Pancreas (tissue), 10 donors: ENCODE results near the gene PRTFDC1. TPM values are rescaled to one million over a fixed set of nuclear protein-coding genes. Genes with fewer than 3 reads are reported as not detected.
"Not testable (repeated sequence)": the region's sequence is repeated elsewhere in the genome, so short reads cannot be mapped to it uniquely, and the experiment has no call there.

Experiments
- ATAC-seq, 4 donors: fragments of 200-7000 bp; cut with Tn5 transposase; one replicate each; pipeline versions ENCODE4 v1.8.0 to v1.9.1; 2020; ENCODE audit warnings: mild to moderate bottlenecking in 4 of 4, moderate library complexity in 4 of 4
- DNase-seq, 6 donors: peaks; one replicate each; pipeline ENCODE4 v3.0.0-alpha.2; 2020
- FAIRE-seq: peaks from 2 replicates; lab custom pipeline; 2012; peaks lifted over from hg19 to GRCh38; lab: Jason Lieb, UNC
- H3K27ac ChIP-seq, 4 donors: fragments of 200-600 bp; sonication (generic); 1 replicate in 3 of 4; 2 replicates in 1 of 4; pipeline versions ENCODE4 v1.5.0 to v1.8.0; 2020
- H3K27me3 ChIP-seq, 4 donors: fragments of 200-600 bp; one replicate each; pipeline ENCODE4 v1.8.0; 2021
- H3K36me3 ChIP-seq, 3 donors: fragments of 200-600 bp; sonication (generic) in 1 of 3; one replicate each; pipeline versions ENCODE4 v1.5.0 to v1.8.0; 2020 to 2021
- H3K4me1 ChIP-seq, 3 donors: fragments of 200-600 bp; one replicate each; pipeline ENCODE4 v1.8.0; 2021
- H3K4me3 ChIP-seq, 4 donors: fragments of 200-600 bp; sonication (generic) in 2 of 4; one replicate each; pipeline versions ENCODE4 v1.5.0 to v1.8.0; 2020 to 2021
- H3K9me3 ChIP-seq, 4 donors: fragments of 200-600 bp; one replicate each; pipeline ENCODE4 v1.8.0; 2021
- WGBS, 2 donors: extraction: QIAGEN DNeasy Blood & Tissue Kit; methylation state at CpG; one replicate each; pipeline ENCODE4 v1.1.7; 2013; 5-methylcytosine and 5-hydroxymethylcytosine counted together
- intact Hi-C, 3 donors: fragments of 100-400 bp; cut with DNase I; formaldehyde crosslinking; loops; one replicate each; pipeline versions ENCODE4 v1.11.1 to v1.14.2; 2022
- polyA plus RNA-seq, 2 donors: library from polyadenylated mRNA; stranded (reverse); fragments of 200-250 nt; gene quantifications; one replicate each; pipeline ENCODE4 v1.2.3, GENCODE V29; 2013
- total RNA-seq, 6 donors: library from RNA; stranded (reverse); fragmentation: NEBNext Ultra II Directional in 4 of 6; extraction: Animal tissue kit (Norgen Biotek cat#: 25700) in 4 of 6; gene quantifications; one replicate each; pipeline versions ENCODE4 v1.2.1 to v1.2.4, GENCODE V29; 2021 to 2023
- TF ChIP-seq, protein P1 (sequence below), 4 donors: fragments of 200-600 bp; sonication (generic) in 3 of 4; IDR thresholded peaks; one replicate each; pipeline versions ENCODE4 v1.5.0 to v1.8.0; 2021; ENCODE audit warnings: antibody characterized with exemption in 4 of 4
- donor health status: healthy with polysubstance abuse.
- donor health status: DM: no; HTN: no; CAD: no; lungs with moderate emphysema.
- donor health status: DM: no; HTN: no; CAD: no.
- donor health status: control.
- donor health status: control.
- donor health status: Bipolar disorder and iron deficiency.
- donor health status: DM: yes; HTN: yes; CAD: no.
- donor health status: DM: no; HTN: no; CAD: no.
- donor health status: DM: no; HTN: no; CAD: no.
- donor health status: DM: yes; HTN: yes; CAD: no.

PRTFDC1 gene
- total and polyA plus RNA-seq, 8 donors = 1.7 to 6.1 (median 2.8) TPM

DNA sequence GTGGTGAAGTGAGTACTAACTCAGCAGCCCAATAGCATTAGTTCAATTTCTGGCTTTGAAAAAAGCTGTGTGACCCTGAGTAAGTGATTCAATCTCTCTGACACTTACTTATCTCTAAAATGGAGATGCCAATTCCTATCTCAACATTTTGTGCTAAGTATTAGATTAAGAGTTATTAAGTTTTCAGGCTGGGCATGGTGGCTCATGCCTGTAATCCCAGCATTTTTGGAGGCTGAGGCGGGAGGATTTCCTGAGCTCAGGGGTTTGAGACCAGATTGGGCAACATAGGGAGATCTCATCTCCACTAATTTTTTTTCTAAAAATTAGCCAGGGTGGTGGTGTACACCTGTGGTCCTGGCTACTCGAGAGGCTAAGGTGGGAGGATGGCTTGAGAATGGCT is 109.5 kb downstream of the PRTFDC1 start:
- TF ChIP-seq, protein P1, sequence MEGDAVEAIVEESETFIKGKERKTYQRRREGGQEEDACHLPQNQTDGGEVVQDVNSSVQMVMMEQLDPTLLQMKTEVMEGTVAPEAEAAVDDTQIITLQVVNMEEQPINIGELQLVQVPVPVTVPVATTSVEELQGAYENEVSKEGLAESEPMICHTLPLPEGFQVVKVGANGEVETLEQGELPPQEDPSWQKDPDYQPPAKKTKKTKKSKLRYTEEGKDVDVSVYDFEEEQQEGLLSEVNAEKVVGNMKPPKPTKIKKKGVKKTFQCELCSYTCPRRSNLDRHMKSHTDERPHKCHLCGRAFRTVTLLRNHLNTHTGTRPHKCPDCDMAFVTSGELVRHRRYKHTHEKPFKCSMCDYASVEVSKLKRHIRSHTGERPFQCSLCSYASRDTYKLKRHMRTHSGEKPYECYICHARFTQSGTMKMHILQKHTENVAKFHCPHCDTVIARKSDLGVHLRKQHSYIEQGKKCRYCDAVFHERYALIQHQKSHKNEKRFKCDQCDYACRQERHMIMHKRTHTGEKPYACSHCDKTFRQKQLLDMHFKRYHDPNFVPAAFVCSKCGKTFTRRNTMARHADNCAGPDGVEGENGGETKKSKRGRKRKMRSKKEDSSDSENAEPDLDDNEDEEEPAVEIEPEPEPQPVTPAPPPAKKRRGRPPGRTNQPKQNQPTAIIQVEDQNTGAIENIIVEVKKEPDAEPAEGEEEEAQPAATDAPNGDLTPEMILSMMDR (IDR thresholded peaks at IDR 0.05) = no peak
- no peaks in the 10 kb centered on the region for H3K27me3 ChIP-seq
- 59 to 70% methylated on average over 2 of the region's 2 CpGs for WGBS, 2 donors
- DNase-seq = no peak
- no peaks in the 10 kb centered on the region for H3K4me1 ChIP-seq
- FAIRE-seq = no peak
- H3K36me3 ChIP-seq = no peaks in the 10 kb centered on the region
- ATAC-seq = no peak
- H3K9me3 ChIP-seq = no peaks in the 10 kb centered on the region
- no peak overlapping the region for H3K4me3 ChIP-seq
- intact Hi-C loops = no loop called here
- no peak overlapping the region for H3K27ac ChIP-seq

DNA sequence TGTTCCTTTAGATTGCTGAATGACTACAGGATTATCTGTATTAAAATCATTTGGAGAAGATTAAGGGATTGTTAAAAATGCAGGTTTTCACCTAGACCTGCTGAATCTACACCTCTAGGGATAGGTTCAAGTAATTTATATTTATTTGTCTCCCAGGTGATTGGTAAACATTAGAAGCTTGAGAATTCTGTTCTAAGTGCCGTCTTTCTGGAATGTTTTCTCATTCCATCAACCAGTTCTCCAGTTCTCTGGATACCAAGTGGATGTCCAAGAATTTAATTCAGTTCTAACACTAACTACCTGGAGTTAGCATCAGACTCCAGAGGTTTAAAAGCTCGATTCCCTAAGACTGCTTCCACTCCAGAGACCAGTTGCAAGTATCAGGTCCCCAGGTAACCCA is 110.9 kb downstream of the PRTFDC1 start:
- DNase-seq (no peak), FAIRE-seq (no peak), ATAC-seq (no peak)
- WGBS, 2 donors = 74 to 75% methylated on average over 2 of the region's 2 CpGs
- Histone ChIP-seq H3K4me1 (no peaks in the 10 kb centered on the region), H3K4me3 (no peak overlapping the region), H3K36me3 (no peaks in the 10 kb centered on the region), H3K9me3 (no peaks in the 10 kb centered on the region), H3K27ac (no peak overlapping the region), H3K27me3 (no peaks in the 10 kb centered on the region)
- intact Hi-C loops = no loop called here
- TF ChIP-seq, protein P1 (IDR thresholded peaks at IDR 0.05) = no peak

DNA sequence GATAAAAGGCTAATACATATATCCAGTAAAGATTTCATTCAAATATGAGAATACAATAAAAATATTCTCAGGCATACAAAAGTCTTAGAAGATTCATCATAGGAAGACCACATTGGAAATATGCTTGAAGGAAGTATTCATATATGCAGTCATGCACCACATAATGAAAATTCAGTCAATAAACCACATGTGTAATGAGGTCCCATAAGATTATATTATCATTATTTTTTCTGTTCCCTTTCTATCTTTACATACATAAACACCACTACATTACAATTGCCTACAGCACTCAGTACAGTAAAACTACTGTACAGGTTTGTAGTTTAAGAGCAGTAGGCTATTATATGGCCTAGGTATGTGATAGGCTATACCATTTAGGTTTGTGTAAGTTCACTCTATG is 111.6 kb downstream of the PRTFDC1 start:
- intact Hi-C loops = no loop called here
- TF ChIP-seq, protein P1 (IDR thresholded peaks at IDR 0.05) = no peak
- no peak overlapping the region for H3K4me3 ChIP-seq
- no peak for ATAC-seq
- no peak for DNase-seq
- H3K9me3 ChIP-seq = no peaks in the 10 kb centered on the region
- no peaks in the 10 kb centered on the region for H3K27me3 ChIP-seq
- H3K27ac ChIP-seq = no peak overlapping the region
- H3K4me1 ChIP-seq = no peaks in the 10 kb centered on the region
- no peak for FAIRE-seq
- no peaks in the 10 kb centered on the region for H3K36me3 ChIP-seq

DNA sequence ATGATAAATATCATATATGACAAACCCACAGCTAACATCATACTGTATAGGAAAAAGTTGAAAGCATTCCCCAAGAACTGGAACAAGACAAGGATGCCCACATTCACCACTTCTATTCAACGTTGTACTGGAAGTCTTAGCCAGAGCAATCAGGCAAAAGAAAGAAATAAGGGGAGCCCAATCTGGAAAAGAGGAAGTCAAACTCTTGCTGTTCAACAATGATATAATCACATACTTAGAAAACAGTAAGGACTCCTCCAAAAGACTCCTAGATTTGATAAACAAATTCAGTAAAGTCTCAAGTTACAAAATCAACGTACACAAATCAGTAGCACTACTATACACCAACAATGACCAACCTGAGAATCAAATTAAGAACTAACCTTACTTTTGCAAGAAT is 114.6 kb downstream of the PRTFDC1 start:
- H3K36me3 ChIP-seq, H3K27ac ChIP-seq, FAIRE-seq, DNase-seq, H3K9me3 ChIP-seq, H3K27me3 ChIP-seq, intact Hi-C loops, H3K4me3 ChIP-seq, H3K4me1 ChIP-seq, ATAC-seq: not testable (repeated sequence)
- WGBS, 2 donors = 61 to 73% methylated on average over 2 of the region's 2 CpGs

DNA sequence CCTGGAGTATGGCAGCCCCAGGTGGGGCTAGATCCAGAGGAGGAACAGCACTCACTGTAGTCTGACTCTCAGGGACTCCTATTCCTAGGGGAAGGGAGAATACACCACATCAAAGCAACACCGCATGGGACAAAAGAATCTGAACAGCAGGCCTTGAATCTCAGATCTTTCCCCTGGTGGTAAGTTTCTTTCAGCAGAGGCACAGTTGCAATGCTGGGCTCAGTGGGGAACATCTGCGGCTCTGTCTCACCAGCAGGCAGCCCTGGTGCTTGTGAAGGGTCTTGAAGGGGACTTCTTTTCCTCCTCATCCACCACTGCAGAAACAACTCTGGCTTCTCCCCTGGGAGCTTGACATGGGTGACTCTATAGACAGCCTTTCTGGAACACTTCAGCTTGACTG is 117.5 kb downstream of the PRTFDC1 start:
- H3K27me3 ChIP-seq = no peaks in the 10 kb centered on the region
- H3K4me3 ChIP-seq = no peak overlapping the region
- no peaks in the 10 kb centered on the region for H3K36me3 ChIP-seq
- DNase-seq (no peak), ATAC-seq (no peak), FAIRE-seq (no peak)
- intact Hi-C loops = no loop called here
- TF ChIP-seq, protein P1 (IDR thresholded peaks at IDR 0.05) = no peak
- H3K4me1 ChIP-seq = no peaks in the 10 kb centered on the region
- no peak overlapping the region for H3K27ac ChIP-seq
- no peaks in the 10 kb centered on the region for H3K9me3 ChIP-seq
- 75 to 84% methylated on average over 2 of the region's 2 CpGs for WGBS, 2 donors

DNA sequence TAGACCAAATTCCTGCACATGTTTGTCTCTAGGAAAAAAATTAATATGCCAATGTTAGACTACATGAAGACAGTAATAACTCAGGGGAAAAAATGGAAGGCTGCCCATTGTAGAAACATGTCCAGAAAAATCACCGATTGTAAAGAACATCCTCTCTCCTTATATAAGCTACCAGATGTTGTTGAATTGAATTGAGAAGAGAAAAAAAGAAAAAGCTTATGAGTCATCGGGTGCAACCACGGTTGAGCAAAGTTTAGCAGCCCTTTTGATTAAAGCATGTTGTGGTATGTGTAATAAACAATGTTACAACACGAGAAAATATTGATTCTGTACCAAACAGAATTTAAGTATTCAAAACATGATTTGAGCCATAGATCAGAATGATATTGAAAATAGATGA is 126.4 kb downstream of the PRTFDC1 start:
- no peak for ATAC-seq
- Histone ChIP-seq H3K27ac (no peak overlapping the region), H3K27me3 (no peaks in the 10 kb centered on the region), H3K9me3 (no peaks in the 10 kb centered on the region), H3K4me1 (no peaks in the 10 kb centered on the region), H3K4me3 (no peak overlapping the region), H3K36me3 (no peaks in the 10 kb centered on the region)
- no peak for DNase-seq
- no peak for FAIRE-seq
- TF ChIP-seq, protein P1 (IDR thresholded peaks at IDR 0.05) = no peak
- intact Hi-C loops = no loop called here
- 31 to 44% methylated on average over 4 of the region's 4 CpGs for WGBS, 2 donors
